ENCODE measurements around the gene LBX1.

GRCh38 chr10:101222683-101223273 is 6.5 kb downstream of the LBX1 start:
- no peak for TF ChIP-seq CTCF (IDR thresholded peaks at IDR 0.05)
- peak; percentile 93 for TF ChIP-seq EZH2 (IDR thresholded peaks at IDR 0.05; ENCODE audit: borderline replicate concordance, insufficient read depth, low read depth, low read length, poor library complexity, severe bottlenecking)
